HG03103 (cell line): ENCODE measurements around the gene EP300.
"Not testable (repeated sequence)": the region's sequence is repeated elsewhere in the genome, so short reads cannot be mapped to it uniquely, and the experiment has no call there.

Experiments used
- ATAC-seq: cut with Tn5 transposase; IDR thresholded peaks from one replicate; pipeline ENCODE4 v1.9.1; 2021; ENCODE audit warnings: low read depth; ENCODE audit not compliant: unreplicated experiment

Gene EP300

GRCh38 chr22:41092023-41092817 lies at the start of gene EP300:
Gene EP300, plus strand, starts transcription at chr22:41092592. Its CDS starts 413 bp downstream, at chr22:41093005.
- no peak for ATAC-seq

DNA sequence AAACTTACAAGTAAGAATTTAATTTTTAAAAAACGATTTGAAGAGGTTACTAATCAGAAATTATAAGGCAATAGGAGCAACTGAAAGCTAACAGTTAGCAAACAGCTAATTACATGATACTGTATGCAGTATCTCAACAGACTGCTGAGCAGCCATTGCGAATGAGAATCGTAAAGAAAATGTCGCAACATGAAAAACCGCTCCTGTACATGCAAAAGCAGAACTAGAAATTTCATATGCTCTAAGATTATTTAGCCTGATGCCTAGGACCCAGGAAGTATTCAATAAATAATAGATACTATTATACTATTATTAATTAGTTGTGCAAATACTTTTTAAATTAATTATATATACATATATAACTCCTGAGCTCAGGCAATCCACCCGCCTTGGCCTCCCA lies 48.7 kb upstream of the EP300 start:
- no peak for ATAC-seq

- ATAC-seq, result not testable (repeated sequence)
Observed at GRCh38 chr22:41045575-41045974, 46.8 kb upstream of the EP300 start.

DNA sequence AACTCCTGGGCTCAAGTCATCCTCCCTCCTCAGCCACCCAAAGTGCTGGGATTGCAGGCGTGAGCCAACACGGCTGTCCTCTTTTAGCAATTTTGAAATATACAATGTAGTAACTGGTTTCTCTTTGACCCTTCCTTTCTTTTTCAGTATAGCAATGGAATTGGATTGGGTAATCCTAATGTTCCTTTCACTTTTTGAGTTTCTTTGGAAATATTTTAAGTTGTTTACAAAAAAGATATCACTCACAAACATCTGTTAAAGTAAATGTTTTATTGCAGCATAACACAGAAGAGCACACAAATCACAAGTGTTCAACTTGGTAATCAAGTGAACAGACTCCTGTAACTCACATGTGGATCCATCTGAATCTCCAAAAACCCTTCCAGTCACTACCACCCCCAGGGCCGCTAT lies 44.6 kb upstream of the EP300 start:
- no peak for ATAC-seq

DNA sequence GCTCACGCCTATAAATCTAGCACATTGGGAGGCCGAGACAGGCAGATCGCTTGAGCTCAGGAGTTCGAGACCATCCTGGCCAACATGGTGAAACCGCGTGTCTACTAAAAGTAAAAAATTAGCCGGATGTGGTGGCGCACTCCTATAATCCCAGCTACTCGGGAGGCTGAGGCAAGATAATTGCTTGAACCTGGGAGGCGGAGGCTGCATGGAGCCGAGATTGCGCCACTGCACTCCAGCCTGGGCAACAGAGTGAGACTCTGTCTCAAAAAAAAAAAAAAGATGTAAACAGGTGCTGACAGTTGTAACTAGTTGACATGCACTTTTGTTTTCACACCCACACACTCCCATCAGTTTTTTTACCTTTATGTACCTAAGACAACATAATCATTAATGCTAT lies 44.0 kb upstream of the EP300 start:
- not testable (repeated sequence) for ATAC-seq

- ATAC-seq, result no peak
Observed at GRCh38 chr22:41048791-41049717, 43.3 kb upstream of the EP300 start.

GRCh38 chr22:41049795-41050194 lies 42.6 kb upstream of the EP300 start:
- not testable (repeated sequence) for ATAC-seq

- no peak for ATAC-seq
Observed at GRCh38 chr22:41050883-41051282, 41.5 kb upstream of the EP300 start.

- ATAC-seq, result no peak
Observed at GRCh38 chr22:41052661-41053490, 39.5 kb upstream of the EP300 start.

GRCh38 chr22:41057076-41057475 lies 35.3 kb upstream of the EP300 start:
- no peak for ATAC-seq

GRCh38 chr22:41062146-41062545 lies 30.2 kb upstream of the EP300 start:
- no peak for ATAC-seq

GRCh38 chr22:41064326-41064725 lies 28.1 kb upstream of the EP300 start:
- not testable (repeated sequence) for ATAC-seq

- not testable (repeated sequence) for ATAC-seq
Observed at GRCh38 chr22:41066341-41066740, 26.1 kb upstream of the EP300 start.

DNA sequence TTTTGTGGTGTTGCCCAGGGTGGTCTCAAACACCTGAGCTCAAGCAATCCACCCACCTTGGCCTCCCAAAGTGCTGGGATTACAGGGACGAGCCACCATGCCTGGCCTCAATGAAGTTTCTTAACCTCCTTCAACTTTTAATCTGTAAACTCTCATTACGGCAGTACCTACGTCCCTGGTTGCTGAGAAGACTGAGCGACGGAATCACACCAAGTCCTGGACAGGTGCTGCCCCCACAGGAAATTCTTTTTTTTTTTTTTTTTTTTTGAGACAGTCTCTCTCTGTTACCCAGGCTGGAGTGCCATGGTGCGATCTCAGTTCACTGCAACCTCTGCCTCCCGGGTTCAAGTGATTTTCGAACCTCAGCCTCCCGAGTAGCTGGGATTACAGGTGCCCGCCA lies 24.4 kb upstream of the EP300 start:
- ATAC-seq, result not testable (repeated sequence)

DNA sequence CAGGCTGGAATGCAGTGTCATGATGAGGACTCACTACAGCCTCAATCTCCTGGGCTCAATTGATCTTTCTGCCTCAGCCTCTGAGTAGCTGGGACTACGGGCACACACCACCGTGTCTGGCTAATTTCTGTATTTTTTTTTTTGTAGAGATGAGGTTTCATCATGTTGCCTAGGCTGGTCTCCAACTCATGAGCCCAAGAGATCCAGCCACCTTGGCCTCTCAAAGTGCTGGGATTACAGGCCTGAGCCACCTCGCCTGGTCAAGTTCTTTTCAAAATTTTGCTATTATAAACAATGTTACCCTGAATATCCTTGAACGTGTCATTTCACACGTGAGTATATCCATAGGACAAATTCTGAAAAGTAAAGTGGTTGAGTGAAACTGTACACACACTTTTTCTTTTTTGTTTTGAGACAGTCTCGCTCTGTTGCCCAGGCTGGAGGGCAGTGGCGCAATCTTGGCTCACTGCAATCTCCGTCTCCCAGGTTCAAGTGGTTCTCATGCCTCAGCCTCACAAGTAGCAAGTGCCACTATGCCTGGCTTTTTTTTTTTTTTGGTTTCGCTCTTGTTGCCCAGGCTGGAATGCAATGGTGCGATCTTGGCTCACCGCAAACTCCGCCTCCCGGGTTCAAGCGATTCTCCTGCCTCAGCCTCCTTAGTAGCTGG lies 21.6 kb upstream of the EP300 start:
- ATAC-seq, result no peak

GRCh38 chr22:41074061-41074460 lies 18.3 kb upstream of the EP300 start:
- ATAC-seq, result no peak

DNA sequence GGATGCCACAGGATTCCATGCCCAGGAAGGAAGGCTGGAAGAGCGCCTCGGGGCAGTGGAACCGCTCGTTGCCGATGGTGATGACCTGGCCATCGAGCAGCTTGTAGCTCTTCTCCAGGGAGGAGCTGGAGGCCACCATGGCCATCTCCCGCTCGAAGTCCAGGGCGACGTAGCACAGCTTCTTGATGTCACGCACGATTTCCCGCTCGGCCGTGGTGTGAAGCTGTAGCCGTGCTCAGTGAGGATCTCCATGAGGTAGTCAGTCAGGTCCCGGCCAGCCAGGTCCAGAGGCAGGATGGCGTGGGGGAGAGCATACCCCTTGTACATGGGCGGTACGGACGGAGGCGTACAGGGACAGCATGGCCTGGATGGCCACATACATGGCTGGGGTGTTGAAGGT lies 17.9 kb upstream of the EP300 start:
- no peak for ATAC-seq

DNA sequence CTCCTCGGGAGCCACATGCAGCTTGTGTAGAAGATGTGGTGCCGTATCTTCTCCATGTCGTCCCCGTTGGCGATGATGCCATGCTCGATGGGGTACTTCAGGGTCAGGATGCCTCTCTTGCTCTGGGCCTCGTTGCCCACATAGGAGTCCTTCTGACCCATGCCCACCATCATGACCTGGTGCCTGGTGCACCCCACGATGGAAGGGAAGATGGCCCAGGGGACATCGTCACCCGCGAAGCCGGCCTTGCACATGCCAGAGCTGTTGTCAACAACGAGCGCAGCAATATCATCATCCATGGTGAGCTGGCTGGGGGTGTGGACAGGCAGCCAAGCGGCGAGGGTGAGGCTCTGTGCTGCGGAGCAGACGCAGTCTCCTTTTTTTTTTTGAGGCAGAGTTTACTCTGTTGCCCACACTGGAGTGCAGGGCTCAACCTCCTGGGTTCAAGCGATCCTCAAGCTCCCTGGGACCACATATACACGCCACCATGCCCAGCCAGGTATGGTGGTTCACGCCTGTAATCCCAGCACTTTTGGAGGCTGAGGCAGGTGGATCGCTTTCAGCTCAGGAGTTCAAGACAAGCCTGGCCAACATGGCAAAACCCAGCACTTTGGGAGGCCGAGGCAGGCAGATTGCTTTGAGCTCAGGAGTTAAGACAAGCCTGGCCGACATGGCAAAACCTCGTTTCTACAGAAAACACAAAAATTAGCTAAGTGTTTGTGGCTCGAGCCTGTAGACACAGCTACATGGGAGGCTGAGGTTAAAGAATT lies 17.3 kb upstream of the EP300 start:
- ATAC-seq, result no peak

- ATAC-seq, result no peak
Observed at GRCh38 chr22:41075946-41076345, 16.4 kb upstream of the EP300 start.
